ENCODE results near the gene MAP2K2.
"Not testable (repeated sequence)": the region's sequence is repeated elsewhere in the genome, so short reads cannot be mapped to it uniquely, and the experiment has no call there.

GRCh38 chr19:4135386-4135785, 11.5 kb upstream of the MAP2K2 start:
- not testable (repeated sequence) for TF ChIP-seq CTCF (IDR thresholded peaks at IDR 0.05); EZH2 (IDR thresholded peaks at IDR 0.05; ENCODE audit: borderline replicate concordance, insufficient read depth, low read depth, low read length, poor library complexity, severe bottlenecking)

All from B cell (primary cell).